HepG2 (cell line): ENCODE measurements around the gene PDLIM5.

Experiments
- CHD4 ChIP-seq: fragments of 200-600 bp; sonication (generic); IDR thresholded peaks from 2 replicates; pipeline ENCODE4 v1.7.0; 2017; ENCODE audit warnings: mild to moderate bottlenecking, low read length, borderline replicate concordance
- KDM5A ChIP-seq: fragments of 200-600 bp; sonication (generic); IDR thresholded peaks from 2 replicates; pipeline ENCODE4 v1.7.0; 2018; ENCODE audit warnings: antibody characterized with exemption, mild to moderate bottlenecking, low read length, borderline replicate concordance
- KDM6A ChIP-seq: IDR thresholded peaks from 2 replicates; pipeline ENCODE4 v1.6.1; 2016; ENCODE audit warnings: low read depth

DNA sequence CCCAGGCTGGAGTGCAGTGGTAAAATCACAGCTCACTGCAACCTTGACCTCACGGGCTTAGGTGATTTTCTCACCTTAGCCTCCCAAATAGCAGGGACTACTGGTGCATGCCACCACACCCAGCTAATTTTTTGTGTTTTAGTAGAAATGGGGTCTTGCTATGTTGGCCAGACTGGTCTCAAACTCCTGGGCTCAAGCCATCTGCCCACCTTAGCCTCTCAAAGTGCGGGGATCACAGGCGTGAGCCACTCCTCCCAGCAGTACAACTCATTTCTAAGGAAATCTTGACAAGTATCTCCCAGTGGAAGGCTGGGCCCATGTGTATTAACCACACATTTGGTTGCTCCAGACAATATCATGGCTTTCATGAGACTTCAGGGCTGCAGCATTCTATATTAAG is 20.4 kb upstream of the PDLIM5 start:
- TF ChIP-seq CHD4 (no peak), KDM5A (no peak), KDM6A (CRISPR knock-in tag) (no peak)
